RWPE2 (cell line): ENCODE data around the gene ATP10A.
A peak's percentile ranks its signal among the peaks of the same experiment; 100 is the strongest.

ENCODE experiments used
- ATAC-seq: fragments of 200-7000 bp; cut with Tn5 transposase; 3 replicates; pipeline ENCODE4 v1.9.1; 2021; ENCODE audit warnings: low read depth
- DNase-seq: peaks from one replicate; pipeline ENCODE4 v3.0.0-alpha.2; 2020; ENCODE audit warnings: low spot score
- H3K27ac ChIP-seq: fragments of 450-650 bp; 2 replicates; pipeline ENCODE4 v1.5.1; 2017; ENCODE audit warnings: mild to moderate bottlenecking; ENCODE audit not compliant: poor library complexity, severe bottlenecking
- H3K27me3 ChIP-seq: fragments of 250-450 bp; sonication (Bioruptor Pico); 2 replicates; pipeline ENCODE4 v1.5.1; 2021; ENCODE audit warnings: mild to moderate bottlenecking, moderate library complexity; ENCODE audit not compliant: insufficient read depth, poor library complexity, severe bottlenecking
- H3K36me3 ChIP-seq: fragments of 250-450 bp; sonication (Bioruptor Pico); 2 replicates; pipeline ENCODE4 v1.5.1; 2020; ENCODE audit warnings: low read depth, mild to moderate bottlenecking, moderate library complexity
- H3K4me1 ChIP-seq: fragments of 250-450 bp; sonication (Bioruptor Pico); 2 replicates; pipeline ENCODE4 v1.5.1; 2021; ENCODE audit warnings: mild to moderate bottlenecking, moderate library complexity; ENCODE audit not compliant: insufficient read depth, poor library complexity, severe bottlenecking
- H3K4me3 ChIP-seq: fragments of 250-450 bp; sonication (Bioruptor Pico); 2 replicates; pipeline ENCODE4 v1.5.1; 2021; ENCODE audit warnings: mild to moderate bottlenecking, moderate library complexity; ENCODE audit not compliant: severe bottlenecking
- H3K9me3 ChIP-seq: fragments of 250-450 bp; sonication (Bioruptor Pico); 2 replicates; pipeline ENCODE4 v1.5.1; 2021; ENCODE audit warnings: mild to moderate bottlenecking, moderate library complexity; ENCODE audit not compliant: severe bottlenecking
- TF ChIP-seq, protein P1 (sequence below): fragments of 450-650 bp; IDR thresholded peaks from one replicate; pipeline ENCODE4 v1.5.1; 2017; ENCODE audit warnings: mild to moderate bottlenecking, moderate library complexity; ENCODE audit not compliant: poor library complexity, severe bottlenecking

Gene ATP10A

GRCh38 chr15:25740383-25741255 lies 122.5 kb downstream of the ATP10A start:
- no peaks in the 10 kb centered on the region for H3K27me3 ChIP-seq
- DNase-seq (no peak), ATAC-seq (no peak)
- H3K4me3 ChIP-seq, result no peak overlapping the region
- H3K27ac ChIP-seq, result no peak overlapping the region
- H3K9me3 ChIP-seq, result no peaks in the 10 kb centered on the region
- no peaks in the 10 kb centered on the region for H3K4me1 ChIP-seq
- no peaks in the 10 kb centered on the region for H3K36me3 ChIP-seq
- TF ChIP-seq, protein P1, sequence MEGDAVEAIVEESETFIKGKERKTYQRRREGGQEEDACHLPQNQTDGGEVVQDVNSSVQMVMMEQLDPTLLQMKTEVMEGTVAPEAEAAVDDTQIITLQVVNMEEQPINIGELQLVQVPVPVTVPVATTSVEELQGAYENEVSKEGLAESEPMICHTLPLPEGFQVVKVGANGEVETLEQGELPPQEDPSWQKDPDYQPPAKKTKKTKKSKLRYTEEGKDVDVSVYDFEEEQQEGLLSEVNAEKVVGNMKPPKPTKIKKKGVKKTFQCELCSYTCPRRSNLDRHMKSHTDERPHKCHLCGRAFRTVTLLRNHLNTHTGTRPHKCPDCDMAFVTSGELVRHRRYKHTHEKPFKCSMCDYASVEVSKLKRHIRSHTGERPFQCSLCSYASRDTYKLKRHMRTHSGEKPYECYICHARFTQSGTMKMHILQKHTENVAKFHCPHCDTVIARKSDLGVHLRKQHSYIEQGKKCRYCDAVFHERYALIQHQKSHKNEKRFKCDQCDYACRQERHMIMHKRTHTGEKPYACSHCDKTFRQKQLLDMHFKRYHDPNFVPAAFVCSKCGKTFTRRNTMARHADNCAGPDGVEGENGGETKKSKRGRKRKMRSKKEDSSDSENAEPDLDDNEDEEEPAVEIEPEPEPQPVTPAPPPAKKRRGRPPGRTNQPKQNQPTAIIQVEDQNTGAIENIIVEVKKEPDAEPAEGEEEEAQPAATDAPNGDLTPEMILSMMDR, result no peak

DNA sequence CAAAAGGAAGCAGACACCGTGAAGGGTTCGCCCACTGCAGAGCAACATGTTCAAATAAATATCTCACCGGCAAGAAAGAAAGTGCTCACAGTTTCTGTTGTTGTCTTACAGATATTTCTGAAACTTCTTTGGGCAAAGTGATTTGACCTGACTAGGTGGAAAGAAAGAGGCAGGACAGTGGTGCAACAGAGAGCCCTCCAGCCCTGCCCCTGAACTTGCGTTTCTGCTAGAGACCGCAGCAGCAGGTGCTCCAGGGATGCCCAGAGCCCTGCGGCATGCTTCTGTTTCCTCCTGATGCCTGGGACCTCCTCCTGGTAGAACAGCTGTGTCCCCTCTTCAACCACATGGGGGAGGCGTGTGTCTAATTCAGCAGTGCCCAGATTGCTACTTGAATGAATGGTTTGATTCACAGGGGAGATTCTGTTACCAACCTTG lies 123.4 kb downstream of the ATP10A start:
- ATAC-seq (peak; percentile 64), DNase-seq (no peak)
- TF ChIP-seq, protein P1, result peak; percentile 52

DNA sequence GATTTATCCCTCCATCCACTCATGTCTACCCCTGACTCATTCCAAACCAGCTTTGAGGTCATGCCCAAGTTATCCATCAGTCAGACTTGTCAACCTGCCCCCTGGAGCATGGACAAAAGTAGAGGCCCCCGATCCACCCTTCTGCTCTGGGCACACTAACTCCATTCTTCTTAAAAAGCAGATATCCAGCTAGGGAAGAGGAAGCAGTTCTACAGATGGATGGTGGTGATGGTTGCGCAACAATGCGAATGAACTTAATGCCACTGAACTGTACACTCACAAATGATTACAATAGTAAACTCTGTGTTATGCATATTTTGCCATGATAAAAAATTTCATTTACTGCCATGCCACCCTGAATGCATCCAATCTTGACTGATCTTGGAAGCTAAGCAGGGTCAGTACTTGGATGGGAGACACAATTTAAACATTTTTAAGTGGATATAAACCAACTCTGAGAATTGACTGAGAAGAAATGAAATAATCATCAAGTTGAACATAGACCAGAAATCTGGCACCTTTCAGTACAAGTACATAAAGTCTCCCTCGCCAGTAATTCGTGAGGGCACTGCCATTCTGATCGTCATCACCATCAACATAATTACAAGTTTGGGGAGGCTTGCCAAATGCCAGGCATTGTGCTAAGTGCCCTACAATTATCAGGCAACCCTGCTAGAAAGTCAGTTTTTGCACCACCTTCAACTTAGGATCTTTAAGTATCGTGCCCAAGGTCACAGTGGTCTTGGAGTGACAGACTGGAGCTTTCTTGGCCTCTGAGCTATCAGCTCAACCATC lies 124.8 kb downstream of the ATP10A start:
- Histone ChIP-seq H3K9me3 (no peaks in the 10 kb centered on the region), H3K4me3 (no peak overlapping the region), H3K4me1 (no peaks in the 10 kb centered on the region), H3K27me3 (no peaks in the 10 kb centered on the region), H3K36me3 (no peaks in the 10 kb centered on the region), H3K27ac (no peak overlapping the region)
- TF ChIP-seq, protein P1, result no peak
- no peak for ATAC-seq
- DNase-seq, result no peak

More for the DNA sequence above, 123.4 kb downstream of the ATP10A start:
- Histone ChIP-seq H3K36me3 (no peaks in the 10 kb centered on the region), H3K27ac (no peak overlapping the region), H3K9me3 (no peaks in the 10 kb centered on the region), H3K27me3 (no peaks in the 10 kb centered on the region), H3K4me1 (no peaks in the 10 kb centered on the region), H3K4me3 (no peak overlapping the region)

GRCh38 chr15:25737218-25737643 lies 125.9 kb downstream of the ATP10A start:
- Histone ChIP-seq H3K27ac (no peak overlapping the region), H3K4me3 (no peak overlapping the region), H3K36me3 (no peaks in the 10 kb centered on the region), H3K9me3 (no peaks in the 10 kb centered on the region), H3K27me3 (no peaks in the 10 kb centered on the region), H3K4me1 (no peaks in the 10 kb centered on the region)
- TF ChIP-seq, protein P1, result no peak
- ATAC-seq (no peak), DNase-seq (no peak)
